NAMALWA (cell line): Measurements from ENCODE around the gene EFNA2.
A peak's percentile ranks its signal among the peaks of the same experiment; 100 is the strongest.
"Not testable (repeated sequence)": the region's sequence is repeated elsewhere in the genome, so short reads cannot be mapped to it uniquely, and the experiment has no call there.

ENCODE experiments used
- DNase-seq: peaks from one replicate; pipeline ENCODE4 v3.0.0-alpha.2; 2015; ENCODE audit warnings: low spot score

Gene EFNA2

DNA sequence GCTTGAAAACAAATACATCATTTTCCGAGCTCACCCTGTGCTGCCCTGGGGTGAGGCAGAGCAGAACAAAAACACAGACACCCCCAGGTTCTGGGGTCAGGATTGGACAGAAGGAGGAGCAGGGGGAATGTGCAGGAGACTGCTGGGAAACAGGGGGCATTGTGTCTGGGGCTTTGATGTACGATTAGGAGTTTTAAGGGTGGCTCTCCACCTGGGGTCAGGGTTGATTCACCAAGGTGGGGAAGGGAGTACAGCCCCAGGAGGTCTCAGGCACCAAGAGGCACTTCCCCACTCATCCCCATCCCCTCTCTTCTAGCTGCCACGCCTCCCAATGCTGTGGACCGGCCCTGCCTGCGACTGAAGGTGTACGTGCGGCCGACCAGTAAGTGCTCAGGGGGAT, 12.6 kb downstream of the EFNA2 start:
- DNase-seq, result no peak

- no peak for DNase-seq
These were observed 14.1 kb downstream of the EFNA2 start for GRCh38 chr19:1299801-1300200.

GRCh38 chr19:1300744-1301490, 15.2 kb downstream of the EFNA2 start:
- DNase-seq, result no peak

- no peak for DNase-seq
These were observed 17.0 kb downstream of the EFNA2 start for GRCh38 chr19:1302533-1303239.

DNA sequence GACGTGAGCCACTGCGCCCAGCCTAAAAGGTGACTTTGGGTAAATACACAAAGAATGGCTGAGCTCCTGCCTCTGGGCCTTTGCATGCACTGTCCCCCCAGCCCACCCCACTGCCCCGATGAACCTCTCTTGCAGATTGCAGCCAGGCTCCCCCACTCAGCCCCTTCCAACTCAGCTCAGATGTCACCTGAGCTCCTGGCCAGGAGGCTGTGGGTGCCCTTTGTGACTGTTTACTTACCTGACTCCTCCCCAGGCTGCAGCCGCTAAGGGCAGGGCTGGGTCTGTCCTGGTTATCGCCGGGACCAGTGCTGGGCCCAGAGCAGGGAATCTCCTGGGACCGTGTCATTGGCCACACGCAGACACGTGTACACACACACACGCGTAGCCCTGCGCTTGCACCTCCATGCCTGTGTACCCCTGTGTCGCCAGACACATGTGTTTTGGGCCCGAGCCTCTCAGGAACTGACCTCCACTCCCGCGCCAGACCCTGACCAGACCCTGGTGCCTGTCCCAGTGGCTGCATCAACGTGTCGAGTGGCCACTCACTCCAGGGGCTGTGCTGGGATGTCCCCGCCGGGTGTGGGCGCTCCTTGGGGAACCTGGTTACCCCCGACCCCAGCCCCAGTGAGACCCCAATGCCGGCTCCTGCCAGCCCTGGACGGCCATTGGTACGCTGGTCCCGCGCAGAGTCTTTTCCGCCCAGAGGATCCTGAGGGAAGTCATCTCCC, 18.7 kb downstream of the EFNA2 start:
- DNase-seq, result no peak

DNA sequence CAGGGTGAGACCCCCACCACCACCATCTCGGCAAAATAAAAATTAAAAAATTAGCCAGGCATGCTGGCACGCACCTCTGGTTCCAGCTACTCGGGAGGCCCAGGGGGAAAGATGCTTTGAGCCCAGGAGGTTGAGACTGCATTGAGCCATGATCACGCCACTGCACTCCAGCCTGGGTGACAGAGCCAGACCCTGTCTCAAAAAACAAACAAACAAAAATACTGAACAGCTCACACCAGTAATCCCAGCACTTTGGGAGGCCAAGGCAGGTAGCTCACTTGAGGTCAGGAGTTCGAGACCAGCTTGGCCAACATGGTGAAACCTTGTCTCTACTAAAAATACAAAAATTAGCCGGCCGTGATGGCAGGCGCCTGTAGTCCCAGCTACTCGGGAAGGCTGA, 19.7 kb downstream of the EFNA2 start:
- not testable (repeated sequence) for DNase-seq

DNA sequence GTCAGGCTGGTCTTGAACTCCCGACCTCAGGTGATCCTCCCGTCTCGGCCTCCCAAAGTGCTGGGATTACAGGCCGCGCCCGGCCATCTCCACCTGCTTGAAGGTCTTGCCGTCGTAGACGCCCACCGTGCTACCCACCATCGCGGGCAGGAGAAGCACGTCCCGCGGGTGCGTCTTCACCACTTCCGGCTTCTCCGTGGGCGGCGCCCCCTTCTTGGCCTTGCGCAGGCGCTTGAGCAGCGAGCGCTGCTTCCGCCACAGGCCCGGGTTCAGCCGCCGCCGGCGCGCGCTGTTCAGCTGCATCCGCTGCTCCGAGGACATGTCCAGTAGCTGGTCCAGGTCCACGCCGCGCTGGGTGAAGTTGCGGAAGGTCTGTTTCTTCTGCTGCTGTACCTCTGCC, 21.6 kb downstream of the EFNA2 start:
- DNase-seq, result no peak

GRCh38 chr19:1307755-1308303, 22.2 kb downstream of the EFNA2 start:
- no peak for DNase-seq

DNA sequence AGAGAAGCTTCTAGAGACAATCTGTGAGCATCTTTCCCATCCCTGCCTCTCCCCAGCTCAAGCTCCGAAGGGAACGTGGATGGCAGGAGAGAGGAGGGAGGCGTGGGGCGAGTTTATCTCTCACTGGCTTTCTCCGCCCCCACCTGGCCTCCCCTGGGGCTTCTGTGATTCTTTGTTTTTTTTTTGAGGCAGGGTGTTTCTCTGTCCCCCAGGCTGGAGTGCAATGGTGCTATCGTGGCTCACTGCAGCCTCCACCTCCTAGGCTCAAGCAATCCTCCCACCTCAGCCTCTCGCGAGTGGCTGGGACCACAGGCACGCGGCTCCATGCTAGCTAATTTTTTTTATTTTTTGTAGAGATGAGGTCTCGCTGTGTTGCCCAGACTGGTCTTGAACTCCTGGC, 23.0 kb downstream of the EFNA2 start:
- DNase-seq, result no peak

DNA sequence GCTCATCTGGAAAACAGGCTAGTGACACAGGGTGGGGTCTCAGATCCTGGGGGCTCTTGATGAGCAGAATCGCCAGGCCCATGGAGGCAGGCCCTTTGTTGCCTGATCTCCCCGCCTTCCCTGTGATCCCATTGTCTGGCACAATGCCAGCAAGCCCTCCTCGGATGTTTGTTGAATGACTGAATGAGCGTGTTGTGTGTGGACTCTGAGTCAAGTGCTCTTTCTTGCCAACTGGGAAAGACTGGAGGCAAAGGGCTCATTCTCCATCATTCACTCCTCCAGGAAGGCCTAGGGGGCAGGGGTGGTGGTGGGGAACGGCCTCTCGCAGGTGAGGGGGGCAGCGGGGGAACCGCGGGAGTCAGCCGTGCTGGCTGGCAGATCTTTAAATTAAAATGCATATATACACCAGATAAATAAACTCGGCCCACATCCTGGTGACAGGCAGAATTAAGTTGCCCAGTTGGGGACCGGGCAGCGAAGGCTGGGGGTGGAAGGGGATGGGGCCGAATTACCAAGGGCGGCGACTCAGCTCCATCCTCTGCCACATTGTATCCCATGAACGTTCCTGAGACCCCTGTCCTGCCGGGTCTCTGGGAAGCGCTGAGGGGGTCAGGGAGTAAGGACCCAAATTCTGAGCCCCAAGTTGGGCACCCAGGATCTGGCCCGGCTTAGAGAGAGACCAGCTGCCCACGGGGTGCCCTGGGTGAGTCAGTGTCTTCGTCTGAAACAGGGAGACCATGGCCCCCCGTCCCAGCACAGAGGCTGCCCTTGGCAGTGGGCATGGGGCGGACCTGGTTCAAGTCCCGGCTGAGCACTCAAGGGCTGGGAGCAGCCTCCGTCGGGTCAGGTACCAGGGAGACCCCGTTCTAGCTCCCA, 24.5 kb downstream of the EFNA2 start:
- no peak for DNase-seq

DNA sequence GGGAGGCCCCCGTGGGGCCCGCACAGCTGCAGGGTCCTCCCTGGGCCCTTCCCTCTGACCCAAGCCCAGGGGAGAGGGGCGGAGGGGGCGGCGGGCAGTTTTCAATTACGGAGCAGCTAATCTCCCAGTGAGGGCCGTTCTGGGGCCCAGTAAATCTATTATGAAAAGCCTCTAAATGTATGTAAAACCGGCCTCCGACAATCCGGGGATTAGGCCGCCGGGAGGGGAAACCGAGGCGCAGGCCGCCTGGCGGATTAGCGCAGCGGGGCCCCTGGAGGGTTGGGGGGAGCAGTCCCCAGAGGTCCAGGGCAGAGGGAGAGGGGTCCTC, 25.1 kb downstream of the EFNA2 start:
- DNase-seq, result no peak

- DNase-seq, result no peak
These were observed 25.9 kb downstream of the EFNA2 start for GRCh38 chr19:1311543-1312091.

- no peak for DNase-seq
These were observed 27.4 kb downstream of the EFNA2 start for GRCh38 chr19:1312767-1313694.

- DNase-seq, result no peak
These were observed 28.3 kb downstream of the EFNA2 start for GRCh38 chr19:1313695-1314613.

GRCh38 chr19:1315470-1316166, 29.9 kb downstream of the EFNA2 start:
- DNase-seq, result no peak

DNA sequence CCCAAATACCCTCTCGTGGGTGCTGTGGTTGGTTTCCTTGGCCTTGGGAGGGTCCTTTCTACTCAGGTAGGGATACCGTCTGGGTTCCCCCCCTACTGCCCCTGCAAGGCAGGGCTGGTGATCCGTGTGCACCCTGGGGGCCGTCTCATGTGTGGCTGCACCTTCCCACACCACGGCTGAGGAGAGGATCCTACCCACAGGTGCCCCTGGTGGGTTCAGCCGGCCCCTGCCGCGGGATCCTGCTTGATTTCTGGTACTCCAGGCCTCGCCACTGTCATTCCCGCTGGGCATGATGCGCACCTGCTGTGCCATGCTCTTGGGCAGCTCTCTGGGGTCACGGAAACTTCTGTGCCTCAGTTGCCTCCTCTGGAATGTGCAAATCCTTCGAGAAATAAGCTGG, 30.8 kb downstream of the EFNA2 start:
- DNase-seq, result no peak

- DNase-seq, result peak; percentile 31
These were observed 31.8 kb downstream of the EFNA2 start for GRCh38 chr19:1317274-1318003.
